Measurements from ENCODE around the gene PRKAG2.
"Not testable (repeated sequence)": the region's sequence is repeated elsewhere in the genome, so short reads cannot be mapped to it uniquely, and the experiment has no call there.

PRKAG2 gene

DNA sequence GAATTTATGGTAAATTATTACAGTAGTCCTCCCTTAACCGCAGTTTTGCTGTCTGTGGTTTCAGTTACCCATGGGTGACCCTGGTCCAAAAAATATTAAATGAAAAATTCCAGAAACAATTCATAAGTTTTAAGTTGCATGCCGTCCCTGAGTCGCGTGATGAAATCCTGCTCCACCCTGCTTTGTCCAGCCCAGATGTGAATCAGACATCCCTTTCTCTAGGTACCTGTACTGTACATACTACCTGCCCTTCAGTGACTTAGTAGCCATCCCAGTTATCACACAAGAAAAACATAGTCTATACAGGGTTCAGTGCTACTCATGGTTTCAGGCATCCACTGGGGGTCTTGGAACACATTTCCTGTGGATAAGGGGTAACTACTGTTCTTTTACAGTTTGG is 336.8 kb downstream of the PRKAG2 start:
- Histone ChIP-seq H3K4me3 (ENCODE audit: low read length in 2 of 2) (no peak overlapping the region), H3K9me3 (ENCODE audit: control insufficient read depth in 2 of 2, low read length in 2 of 2) (no peaks in the 10 kb centered on the region), H3K27ac (ENCODE audit: low read length) (peak overlapping the region; percentile 78), H3K4me1 (ENCODE audit: control insufficient read depth, insufficient read depth, low read length) (peaks cover 31% of the 10 kb centered on the region), H3K9ac (ENCODE audit: low read length in 2 of 2) (no peak overlapping the region), H3K27me3 (ENCODE audit: control insufficient read depth in 1 of 2, insufficient read depth in 2 of 2, low read length in 2 of 2) (no peaks in the 10 kb centered on the region), H3K36me3 (ENCODE audit: control insufficient read depth in 2 of 2, insufficient read depth in 2 of 2, low read length in 2 of 2) (no peaks in the 10 kb centered on the region)

DNA sequence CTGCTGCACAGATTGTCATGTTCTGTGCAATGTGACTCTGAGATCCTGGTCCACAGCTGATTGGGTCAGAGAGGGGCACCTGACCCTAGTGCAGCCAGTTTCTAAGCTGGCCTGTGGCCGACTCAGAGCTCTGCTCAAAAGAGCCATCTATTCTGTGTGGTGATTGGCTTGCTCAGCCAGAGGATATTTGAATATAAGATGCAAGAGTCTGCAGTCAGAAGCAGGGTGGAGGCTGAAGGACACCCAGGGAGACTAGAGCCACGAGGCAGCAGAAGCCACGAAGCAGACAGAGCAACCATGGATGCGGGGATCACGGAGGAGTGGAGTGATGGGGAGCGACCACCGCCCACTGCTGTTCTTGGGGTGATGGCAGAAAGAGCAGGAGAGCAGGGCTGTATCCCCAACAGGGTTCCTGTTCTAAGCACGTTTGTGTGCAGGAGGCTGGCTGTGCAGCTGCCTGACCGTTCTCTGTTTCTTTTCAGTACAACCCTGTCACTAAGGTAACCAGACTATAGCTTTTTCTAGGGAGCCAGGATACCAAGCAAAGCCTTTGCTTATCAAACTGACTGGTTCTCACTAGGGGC is 337.7 kb downstream of the PRKAG2 start:
- Histone ChIP-seq H3K27ac (ENCODE audit: low read length) (peak overlapping the region; percentile 78), H3K9ac (ENCODE audit: low read length in 2 of 2) (peak overlapping the region in 1 of 2 donors; percentile 47), H3K9me3 (ENCODE audit: control insufficient read depth in 2 of 2, low read length in 2 of 2) (no peaks in the 10 kb centered on the region), H3K36me3 (ENCODE audit: control insufficient read depth in 2 of 2, insufficient read depth in 2 of 2, low read length in 2 of 2) (no peaks in the 10 kb centered on the region), H3K4me1 (ENCODE audit: control insufficient read depth, insufficient read depth, low read length) (peaks cover 31% of the 10 kb centered on the region), H3K4me3 (ENCODE audit: low read length in 2 of 2) (peak overlapping the region in 1 of 2 donors; percentile 47), H3K27me3 (ENCODE audit: control insufficient read depth in 1 of 2, insufficient read depth in 2 of 2, low read length in 2 of 2) (no peaks in the 10 kb centered on the region)

DNA sequence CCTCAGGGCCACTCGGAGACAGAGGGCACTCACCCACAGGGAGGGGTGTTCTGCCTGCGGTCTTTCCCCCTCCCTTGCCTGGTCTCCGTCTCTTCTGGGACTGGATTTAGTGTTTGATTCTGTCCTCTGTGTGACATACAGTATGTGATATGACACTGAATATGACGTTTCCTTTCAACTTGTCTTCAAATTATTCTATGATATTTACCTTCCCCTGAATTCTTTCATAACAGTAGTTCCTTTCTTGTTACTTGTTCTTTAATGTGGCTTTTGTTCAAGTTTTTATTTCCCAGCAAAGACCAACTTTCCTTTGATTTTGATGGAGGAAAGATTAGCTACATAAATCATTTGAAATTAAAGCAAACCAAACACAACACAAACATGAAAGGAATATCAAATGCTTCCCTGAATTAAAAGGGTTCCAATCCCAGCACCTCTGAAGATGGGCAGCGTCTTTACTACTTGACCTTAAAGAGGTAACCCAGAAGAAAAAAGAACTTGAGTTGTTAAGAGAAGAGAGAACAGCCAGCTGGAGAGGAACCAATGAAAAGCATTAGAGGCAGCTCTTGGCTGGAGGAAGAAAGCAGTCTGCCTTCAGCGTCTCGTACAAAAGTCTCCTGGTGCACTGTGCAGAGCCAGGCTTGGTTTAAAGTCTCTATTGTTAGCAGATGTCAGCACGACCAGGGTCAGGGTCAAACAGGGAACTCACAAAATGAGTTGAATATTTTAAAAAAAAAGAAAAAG is 338.9 kb downstream of the PRKAG2 start:
- Histone ChIP-seq H3K9ac (ENCODE audit: low read length in 2 of 2) (peak overlapping the region; percentile 21 to 30), H3K4me3 (ENCODE audit: low read length in 2 of 2) (no peak overlapping the region), H3K27me3 (ENCODE audit: control insufficient read depth in 1 of 2, insufficient read depth in 2 of 2, low read length in 2 of 2) (no peaks in the 10 kb centered on the region), H3K9me3 (ENCODE audit: control insufficient read depth in 2 of 2, low read length in 2 of 2) (no peaks in the 10 kb centered on the region), H3K27ac (ENCODE audit: low read length) (peak overlapping the region; percentile 78), H3K4me1 (ENCODE audit: control insufficient read depth, insufficient read depth, low read length) (peaks cover 31% of the 10 kb centered on the region), H3K36me3 (ENCODE audit: control insufficient read depth in 2 of 2, insufficient read depth in 2 of 2, low read length in 2 of 2) (no peaks in the 10 kb centered on the region)

DNA sequence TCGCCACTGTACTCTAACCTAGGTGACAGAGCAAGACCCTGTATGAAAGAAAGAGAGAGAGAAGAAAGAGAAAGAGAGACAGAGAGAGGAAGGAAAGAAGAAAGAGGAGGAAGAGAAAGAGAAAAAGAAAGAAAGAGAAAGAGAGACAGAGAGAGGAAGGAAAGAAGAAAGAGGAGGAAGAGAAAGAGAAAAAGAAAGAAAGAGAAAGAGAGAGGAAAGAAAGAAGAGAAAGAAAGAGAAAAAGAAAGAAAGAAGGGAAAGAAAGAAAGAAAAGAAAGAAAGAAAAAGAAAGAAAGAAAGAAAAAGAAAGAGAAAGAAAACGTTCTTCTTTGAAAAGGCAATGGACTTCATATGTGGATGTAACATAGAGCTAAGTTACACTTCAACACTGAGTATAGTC is 340.7 kb downstream of the PRKAG2 start:
- H3K36me3 ChIP-seq (ENCODE audit: control insufficient read depth in 2 of 2, insufficient read depth in 2 of 2, low read length in 2 of 2); H3K27me3 ChIP-seq (ENCODE audit: control insufficient read depth in 1 of 2, insufficient read depth in 2 of 2, low read length in 2 of 2); H3K4me3 ChIP-seq (ENCODE audit: low read length in 2 of 2); H3K9me3 ChIP-seq (ENCODE audit: control insufficient read depth in 2 of 2, low read length in 2 of 2); H3K27ac ChIP-seq (ENCODE audit: low read length); H3K9ac ChIP-seq (ENCODE audit: low read length in 2 of 2): not testable (repeated sequence)
- H3K4me1 ChIP-seq (ENCODE audit: control insufficient read depth, insufficient read depth, low read length) = peaks cover 29% of the 10 kb centered on the region

DNA sequence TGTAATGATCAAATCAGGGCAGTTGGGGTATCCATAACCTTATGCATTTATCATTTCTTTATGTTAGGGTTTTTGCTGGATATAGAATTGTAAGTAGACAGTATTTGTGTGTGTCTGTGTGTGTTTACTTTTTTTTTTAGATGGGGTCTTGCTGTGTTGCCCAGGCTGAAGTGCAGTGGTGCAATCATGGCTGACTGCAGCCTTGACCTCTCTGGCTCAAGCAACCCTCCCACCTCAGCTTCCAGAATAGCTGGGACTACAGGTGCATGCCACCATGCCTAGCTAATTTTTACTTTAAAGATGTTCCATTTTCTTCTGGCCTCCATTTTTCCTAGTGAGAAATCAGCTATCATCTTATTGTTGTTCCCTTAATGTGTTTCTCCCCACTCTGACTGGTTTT is 347.1 kb downstream of the PRKAG2 start:
- Histone ChIP-seq H3K36me3 (ENCODE audit: control insufficient read depth in 2 of 2, insufficient read depth in 2 of 2, low read length in 2 of 2) (no peaks in the 10 kb centered on the region), H3K4me1 (ENCODE audit: control insufficient read depth, insufficient read depth, low read length) (no peaks in the 10 kb centered on the region), H3K9me3 (ENCODE audit: control insufficient read depth in 2 of 2, low read length in 2 of 2) (peaks cover 0 to 3% of the 10 kb centered on the region in 2 donors), H3K27ac (ENCODE audit: low read length) (no peak overlapping the region), H3K4me3 (ENCODE audit: low read length in 2 of 2) (no peak overlapping the region), H3K9ac (ENCODE audit: low read length in 2 of 2) (no peak overlapping the region), H3K27me3 (ENCODE audit: control insufficient read depth in 1 of 2, insufficient read depth in 2 of 2, low read length in 2 of 2) (no peaks in the 10 kb centered on the region)

DNA sequence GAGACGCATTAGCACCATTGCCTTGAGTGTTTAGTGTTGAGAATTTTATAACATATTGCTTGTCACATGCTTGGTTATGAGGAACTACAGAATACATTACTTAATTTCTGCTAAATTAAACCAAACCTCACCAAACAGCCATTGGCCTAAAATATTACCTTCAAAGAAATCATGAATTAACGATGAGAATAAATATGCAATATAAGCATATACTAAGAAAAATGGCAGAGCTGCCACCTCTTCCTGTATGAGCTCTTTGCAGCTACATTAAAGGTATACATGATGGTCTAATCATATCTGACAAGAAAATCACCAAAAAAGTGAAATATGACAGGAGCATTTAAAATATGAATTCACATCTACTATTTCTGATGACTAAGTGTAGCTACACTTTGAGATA is 352.1 kb downstream of the PRKAG2 start:
- Histone ChIP-seq H3K27me3 (ENCODE audit: control insufficient read depth in 1 of 2, insufficient read depth in 2 of 2, low read length in 2 of 2) (no peaks in the 10 kb centered on the region), H3K27ac (ENCODE audit: low read length) (no peak overlapping the region), H3K4me3 (ENCODE audit: low read length in 2 of 2) (no peak overlapping the region), H3K4me1 (ENCODE audit: control insufficient read depth, insufficient read depth, low read length) (peaks cover 9% of the 10 kb centered on the region), H3K9ac (ENCODE audit: low read length in 2 of 2) (no peak overlapping the region), H3K36me3 (ENCODE audit: control insufficient read depth in 2 of 2, insufficient read depth in 2 of 2, low read length in 2 of 2) (no peaks in the 10 kb centered on the region), H3K9me3 (ENCODE audit: control insufficient read depth in 2 of 2, low read length in 2 of 2) (peaks cover 0 to 2% of the 10 kb centered on the region in 2 donors)

DNA sequence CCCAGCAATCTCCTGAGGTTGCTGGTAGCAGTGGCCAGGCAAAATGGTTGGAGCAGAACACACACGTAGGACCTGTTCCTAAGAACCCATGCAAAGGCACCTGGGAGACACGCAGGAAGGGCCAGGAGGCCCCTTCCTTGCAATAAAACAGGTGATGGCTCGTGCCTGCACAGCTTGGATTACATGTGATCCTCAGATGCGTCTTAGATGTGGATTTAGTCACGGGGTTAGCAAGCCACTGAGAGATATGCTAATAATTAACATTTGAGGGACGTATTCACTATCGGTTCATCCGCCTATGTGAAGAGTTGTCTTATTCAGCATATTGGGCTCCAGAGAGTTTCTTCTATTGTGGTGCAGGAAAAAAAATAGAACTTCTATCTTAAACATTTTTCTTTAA is 352.6 kb downstream of the PRKAG2 start:
- H3K4me3 ChIP-seq (ENCODE audit: low read length in 2 of 2) = no peak overlapping the region
- H3K9me3 ChIP-seq (ENCODE audit: control insufficient read depth in 2 of 2, low read length in 2 of 2) = no peaks in the 10 kb centered on the region
- no peaks in the 10 kb centered on the region for H3K27me3 ChIP-seq (ENCODE audit: control insufficient read depth in 1 of 2, insufficient read depth in 2 of 2, low read length in 2 of 2)
- no peak overlapping the region for H3K27ac ChIP-seq (ENCODE audit: low read length)
- no peak overlapping the region for H3K9ac ChIP-seq (ENCODE audit: low read length in 2 of 2)
- peaks cover 9% of the 10 kb centered on the region for H3K4me1 ChIP-seq (ENCODE audit: control insufficient read depth, insufficient read depth, low read length)
- no peaks in the 10 kb centered on the region for H3K36me3 ChIP-seq (ENCODE audit: control insufficient read depth in 2 of 2, insufficient read depth in 2 of 2, low read length in 2 of 2)

DNA sequence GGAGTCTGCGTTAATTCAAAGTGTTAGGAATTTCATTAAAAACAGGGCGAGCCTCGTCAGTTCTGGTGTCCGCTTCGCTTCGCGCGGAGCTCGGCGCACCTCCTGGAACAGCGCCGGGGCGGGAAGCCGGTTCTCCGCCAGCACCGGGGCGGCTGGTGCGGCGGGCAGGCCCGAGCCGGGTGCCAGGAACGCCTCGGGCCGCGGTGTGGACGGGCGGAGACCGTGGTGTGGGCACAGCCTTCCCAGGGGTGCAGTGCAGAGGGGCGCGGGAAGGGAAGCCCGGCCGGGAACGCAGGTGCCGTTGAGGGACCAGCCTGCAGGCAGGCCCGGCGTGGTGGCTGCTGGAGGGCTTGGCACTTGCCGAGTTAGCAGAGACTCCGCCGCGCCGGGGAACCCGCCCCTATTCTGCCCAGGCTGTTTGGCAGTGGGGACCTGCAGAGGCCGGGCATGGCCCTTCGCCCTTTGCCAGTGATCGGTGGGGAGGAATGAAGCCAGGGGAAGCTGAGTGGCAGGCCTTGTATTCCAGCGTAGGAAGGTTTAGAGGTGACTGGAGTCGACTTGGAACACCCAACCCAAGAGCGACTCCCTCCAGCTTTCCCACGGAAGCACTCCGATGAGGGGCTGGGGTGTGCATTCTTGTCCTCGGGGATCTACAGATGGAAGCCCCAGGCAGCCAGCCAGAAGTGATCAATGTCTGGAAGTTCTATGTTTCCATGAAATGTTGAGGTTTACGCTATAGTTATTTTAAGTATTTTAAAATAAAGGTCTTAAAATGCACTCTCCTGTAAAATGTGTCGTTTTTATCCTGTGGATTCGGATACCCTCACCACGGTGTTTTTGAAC is 356.3 kb downstream of the PRKAG2 start:
- Histone ChIP-seq H3K27me3 (ENCODE audit: control insufficient read depth in 1 of 2, insufficient read depth in 2 of 2, low read length in 2 of 2) (no peaks in the 10 kb centered on the region), H3K36me3 (ENCODE audit: control insufficient read depth in 2 of 2, insufficient read depth in 2 of 2, low read length in 2 of 2) (no peaks in the 10 kb centered on the region), H3K9ac (ENCODE audit: low read length in 2 of 2) (peak overlapping the region; percentile 80 to 82), H3K4me3 (ENCODE audit: low read length in 2 of 2) (peak overlapping the region; percentile 61 to 78), H3K9me3 (ENCODE audit: control insufficient read depth in 2 of 2, low read length in 2 of 2) (no peaks in the 10 kb centered on the region), H3K27ac (ENCODE audit: low read length) (peak overlapping the region; percentile 94), H3K4me1 (ENCODE audit: control insufficient read depth, insufficient read depth, low read length) (peaks cover 27% of the 10 kb centered on the region)

DNA sequence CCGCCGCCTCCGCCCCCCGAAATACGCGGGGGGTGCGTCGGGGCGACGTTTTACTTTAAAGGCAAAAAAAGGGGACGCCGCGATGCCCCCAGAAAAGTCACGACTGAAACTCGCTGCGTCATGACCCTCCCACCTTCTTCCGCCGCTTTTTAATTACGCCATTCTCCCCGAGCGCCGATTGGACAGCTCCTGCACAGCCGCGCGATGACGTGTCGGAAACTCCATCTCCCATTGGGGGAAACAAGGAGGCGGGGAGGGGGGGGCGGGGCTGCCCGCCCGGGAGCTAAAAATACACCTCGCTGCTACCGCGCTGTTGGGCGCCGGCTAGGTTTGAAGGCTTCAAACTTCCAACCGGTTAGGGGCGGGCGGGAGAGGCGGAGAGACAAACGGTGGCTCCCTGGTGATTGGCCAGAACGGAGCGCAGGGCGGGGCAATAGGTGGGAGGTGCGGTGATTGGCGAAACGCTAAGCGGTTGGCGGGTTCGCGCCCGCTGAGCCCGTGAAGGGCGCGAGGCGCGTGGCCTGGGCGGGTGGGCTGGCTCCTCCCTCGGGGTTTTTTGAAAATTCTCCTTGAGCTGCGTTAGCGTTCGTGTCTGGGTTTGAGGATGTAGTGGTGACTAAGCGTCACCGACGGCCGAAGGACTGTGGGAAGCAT is 357.0 kb downstream of the PRKAG2 start, which contains the start of gene RHEB:
Gene RHEB (minus strand): TSS at position 131 of the 654 bp plus-strand sequence. CDS start 384 bp downstream, outside the sequence.
- Histone ChIP-seq H3K4me3 (ENCODE audit: low read length in 2 of 2) (peak within 1 kb of the TSS; percentile 83 to 88), H3K27ac (ENCODE audit: low read length) (peak within 1 kb of the TSS; percentile 94), H3K9me3 (ENCODE audit: control insufficient read depth in 2 of 2, low read length in 2 of 2) (no peaks in the 10 kb centered on the region), H3K36me3 (ENCODE audit: control insufficient read depth in 2 of 2, insufficient read depth in 2 of 2, low read length in 2 of 2) (no peaks in the 10 kb centered on the region), H3K27me3 (ENCODE audit: control insufficient read depth in 1 of 2, insufficient read depth in 2 of 2, low read length in 2 of 2) (no peaks in the 10 kb centered on the region), H3K4me1 (ENCODE audit: control insufficient read depth, insufficient read depth, low read length) (peaks cover 27% of the 10 kb centered on the region), H3K9ac (ENCODE audit: low read length in 2 of 2) (peak within 1 kb of the TSS; percentile 92 to 98)

DNA sequence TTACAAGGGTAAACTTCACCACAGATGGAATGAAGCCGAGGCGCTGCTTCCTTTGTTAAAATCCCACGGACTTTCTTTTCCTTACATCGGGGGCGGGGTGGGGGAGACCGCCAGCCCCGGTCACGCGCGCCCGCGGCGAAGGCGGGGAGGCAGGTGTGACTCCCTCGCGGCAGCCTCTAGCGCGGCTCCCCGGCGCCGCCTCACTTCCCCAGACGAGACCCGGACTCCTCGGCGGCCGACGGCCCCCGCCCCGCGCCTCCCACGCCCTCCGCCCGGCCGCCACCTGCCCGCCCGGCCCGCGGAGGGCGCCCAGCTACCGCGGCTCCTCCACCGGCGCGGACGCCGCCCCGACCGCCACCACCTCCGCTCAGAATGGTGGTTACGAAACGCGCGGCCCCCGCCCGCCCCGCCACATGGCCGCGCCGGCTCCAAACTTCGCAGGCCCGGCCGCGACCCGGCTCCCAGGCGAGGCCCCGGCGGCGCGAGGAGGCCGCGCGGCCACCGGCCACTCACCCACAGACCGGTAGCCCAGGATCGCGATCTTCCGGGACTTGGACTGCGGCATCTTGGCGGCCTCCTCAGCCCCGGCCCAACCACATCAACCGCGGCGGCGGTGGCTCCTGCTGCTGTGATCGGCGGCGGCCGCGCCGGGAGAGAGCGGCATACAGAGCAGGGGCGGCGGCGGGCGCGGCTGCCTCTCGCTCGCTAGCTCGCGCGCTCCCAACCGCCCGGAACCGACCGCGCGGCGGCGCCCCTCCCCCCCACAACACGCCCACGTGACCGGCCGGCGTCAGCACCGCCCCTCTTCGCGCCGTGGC is 357.8 kb downstream of the PRKAG2 start:
- Histone ChIP-seq H3K9ac (ENCODE audit: low read length in 2 of 2) (peak overlapping the region; percentile 92 to 98), H3K4me1 (ENCODE audit: control insufficient read depth, insufficient read depth, low read length) (peaks cover 27% of the 10 kb centered on the region), H3K4me3 (ENCODE audit: low read length in 2 of 2) (peak overlapping the region; percentile 83 to 88), H3K27ac (ENCODE audit: low read length) (peak overlapping the region; percentile 94)
- H3K36me3 ChIP-seq (ENCODE audit: control insufficient read depth in 2 of 2, insufficient read depth in 2 of 2, low read length in 2 of 2); H3K9me3 ChIP-seq (ENCODE audit: control insufficient read depth in 2 of 2, low read length in 2 of 2); H3K27me3 ChIP-seq (ENCODE audit: control insufficient read depth in 1 of 2, insufficient read depth in 2 of 2, low read length in 2 of 2): not testable (repeated sequence)

Data from stomach smooth muscle (tissue), 2 donors.